ENCODE measurements around the gene GTPBP3. TPM values are rescaled to one million over a fixed set of nuclear protein-coding genes. Genes with fewer than 3 reads are reported as not detected.

Gene GTPBP3
- total RNA-seq, 1 experiment from 2014 or later: 62.9 TPM

DNA sequence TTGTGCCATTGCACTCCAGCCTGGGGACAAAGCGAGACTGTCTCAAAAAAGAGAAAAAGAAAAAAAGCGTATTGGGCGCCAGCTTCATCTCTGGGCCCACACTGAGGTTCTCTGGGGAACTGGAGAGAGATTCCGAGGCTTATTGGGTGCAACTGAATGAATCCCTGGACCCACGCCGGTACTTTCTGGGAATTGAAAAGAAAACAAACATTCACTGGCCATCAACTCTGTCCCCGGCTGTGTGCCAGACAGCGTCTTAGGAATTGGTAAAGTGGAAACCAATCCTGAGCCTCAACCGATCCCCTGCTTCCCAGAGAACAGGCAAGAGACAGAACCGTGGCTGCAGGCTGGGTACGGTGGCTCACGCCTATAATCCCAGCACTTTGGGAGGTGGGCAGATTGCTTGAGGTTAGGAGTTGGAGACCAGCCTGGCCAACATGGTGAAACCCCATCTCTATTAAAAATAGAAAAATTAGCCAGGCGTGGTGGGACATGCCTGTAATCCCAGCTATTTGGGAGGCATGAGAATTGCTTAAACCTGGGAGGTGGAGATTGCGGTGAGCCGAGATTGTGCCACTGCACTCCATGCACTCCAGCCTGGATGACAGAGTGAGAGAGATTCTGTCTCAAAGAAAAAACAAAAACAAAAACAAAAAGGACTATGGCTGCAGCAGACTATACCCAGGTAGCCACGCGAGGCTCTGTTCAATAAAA lies 11.3 kb upstream of the GTPBP3 start:
- Histone ChIP-seq H3K23me2 (ENCODE audit: insufficient read length, low read depth, low read length, poor library complexity, severe bottlenecking) (peaks cover 5% of the 10 kb centered on the region), H2BK15ac (ENCODE audit: low read depth, low read length) (no peak overlapping the region), H3K27ac (ENCODE audit: insufficient read length, low read depth, low read length) (no peak overlapping the region), H4K20me1 (ENCODE audit: control insufficient read depth, insufficient read depth, insufficient read length) (no peaks in the 10 kb centered on the region), H3K79me2 (ENCODE audit: insufficient read depth, low read length) (no peaks in the 10 kb centered on the region), H3K79me1 (ENCODE audit: insufficient read depth, low read depth, low read length, poor library complexity, severe bottlenecking) (no peaks in the 10 kb centered on the region), H3K4me1 (ENCODE audit: insufficient read depth, low read length) (no peaks in the 10 kb centered on the region), H3K18ac (ENCODE audit: insufficient read length, low read depth, low read length) (no peak overlapping the region), H2AFZ (ENCODE audit: low read length) (no peak overlapping the region), H2BK12ac (ENCODE audit: insufficient read length, low read depth, low read length) (no peak overlapping the region), H3K9me3 (ENCODE audit: control insufficient read depth, low read depth, low read length) (no peaks in the 10 kb centered on the region), H3K56ac (ENCODE audit: insufficient read length, low read depth, low read length) (no peak overlapping the region), H3K23ac (ENCODE audit: insufficient read length, low read depth, low read length) (no peak overlapping the region), H4K8ac (replicated peaks; ENCODE audit: insufficient read length, low read depth, low read length) (no peak overlapping the region), H2BK120ac (ENCODE audit: low read depth, low read length, poor library complexity, severe bottlenecking) (no peak overlapping the region), H3K14ac (ENCODE audit: insufficient read depth, low read length) (no peak overlapping the region), H2AK5ac (ENCODE audit: insufficient read length, low read length) (no peak overlapping the region), H4K5ac (ENCODE audit: insufficient read length, low read depth, low read length) (no peak overlapping the region), H3K9ac (ENCODE audit: extremely low read depth, insufficient read length, low read length) (no peak overlapping the region), H2BK5ac (ENCODE audit: insufficient read length, low read length) (no peak overlapping the region), H3T11ph (ENCODE audit: low read length) (no peak overlapping the region), H3K4ac (ENCODE audit: low read depth, low read length) (no peak overlapping the region), H3K27me3 (ENCODE audit: insufficient read depth, low read length) (no peaks in the 10 kb centered on the region), H2BK20ac (ENCODE audit: low read depth, low read length, poor library complexity, severe bottlenecking) (no peak overlapping the region), H4K91ac (ENCODE audit: insufficient read length, low read depth, low read length) (no peak overlapping the region), H3K4me2 (ENCODE audit: insufficient read depth, insufficient read length, low read length) (peak overlapping the region; percentile 37)
- peaks cover 9 to 41% (median 27%) of the 10 kb centered on the region in 3 experiments for H3K36me3 Mint-ChIP-seq (ENCODE audit: insufficient read depth in 1 of 3, low read depth in 3 of 3)
- TF ChIP-seq, protein P1, sequence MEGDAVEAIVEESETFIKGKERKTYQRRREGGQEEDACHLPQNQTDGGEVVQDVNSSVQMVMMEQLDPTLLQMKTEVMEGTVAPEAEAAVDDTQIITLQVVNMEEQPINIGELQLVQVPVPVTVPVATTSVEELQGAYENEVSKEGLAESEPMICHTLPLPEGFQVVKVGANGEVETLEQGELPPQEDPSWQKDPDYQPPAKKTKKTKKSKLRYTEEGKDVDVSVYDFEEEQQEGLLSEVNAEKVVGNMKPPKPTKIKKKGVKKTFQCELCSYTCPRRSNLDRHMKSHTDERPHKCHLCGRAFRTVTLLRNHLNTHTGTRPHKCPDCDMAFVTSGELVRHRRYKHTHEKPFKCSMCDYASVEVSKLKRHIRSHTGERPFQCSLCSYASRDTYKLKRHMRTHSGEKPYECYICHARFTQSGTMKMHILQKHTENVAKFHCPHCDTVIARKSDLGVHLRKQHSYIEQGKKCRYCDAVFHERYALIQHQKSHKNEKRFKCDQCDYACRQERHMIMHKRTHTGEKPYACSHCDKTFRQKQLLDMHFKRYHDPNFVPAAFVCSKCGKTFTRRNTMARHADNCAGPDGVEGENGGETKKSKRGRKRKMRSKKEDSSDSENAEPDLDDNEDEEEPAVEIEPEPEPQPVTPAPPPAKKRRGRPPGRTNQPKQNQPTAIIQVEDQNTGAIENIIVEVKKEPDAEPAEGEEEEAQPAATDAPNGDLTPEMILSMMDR (conservative IDR thresholded peaks at IDR 0.05): no peak
- no peaks in the 10 kb centered on the region for H3K9me3 Mint-ChIP-seq
- no peak for DNase-seq
- H3K27ac Mint-ChIP-seq: 0 out of 7 replicates have a peak overlapping the region, but pooled peaks of 1 of the 3 experiments have one; percentile 57
- peaks cover 7% of the 10 kb centered on the region for H3K27me3 Mint-ChIP-seq (ENCODE audit: low read depth)
- peaks cover 6 to 23% of the 10 kb centered on the region in 2 experiments for H3K4me1 Mint-ChIP-seq
- no CpG with 5 or more reads among the region's 17 CpGs for WGBS (ENCODE audit: extremely low coverage, insufficient read length, low lambda C conversion rate)
- peak overlapping the region in 1 of 2 experiments; percentile 60; a peak in 1 of 5 replicates for H3K4me3 Mint-ChIP-seq

Data from H9 (cell line).